Spinal cord (tissue), 10 donors: ENCODE data around the gene SORBS1. TPM values are rescaled to one million over a fixed set of nuclear protein-coding genes. Genes with fewer than 3 reads are reported as not detected.

Experiments
- DNase-seq, 6 donors: peaks; one replicate each; pipeline versions ENCODE4 v3.0.0 to v3.0.0-alpha.2; 2013 to 2015; ENCODE audit warnings: low spot score in 6 of 6, low read depth in 4 of 6
- H3K27ac ChIP-seq: one replicate; pipeline ENCODE4 v1.5.1; 2013; ENCODE audit warnings: low read depth, low read length, control low read depth
- H3K27me3 ChIP-seq: one replicate; pipeline ENCODE4 v1.6.1; 2013; ENCODE audit warnings: low read length; ENCODE audit not compliant: control insufficient read depth, insufficient read depth
- H3K36me3 ChIP-seq: one replicate; pipeline ENCODE4 v1.6.1; 2013; ENCODE audit warnings: low read length; ENCODE audit not compliant: control insufficient read depth, insufficient read depth
- H3K4me1 ChIP-seq: one replicate; pipeline ENCODE4 v1.6.1; 2013; ENCODE audit warnings: low read length; ENCODE audit not compliant: control insufficient read depth, insufficient read depth
- H3K4me3 ChIP-seq: one replicate; pipeline ENCODE4 v1.5.1; 2013; ENCODE audit warnings: low read depth, low read length, control low read depth
- H3K9me3 ChIP-seq: one replicate; pipeline ENCODE4 v1.6.1; 2013; ENCODE audit warnings: low read length; ENCODE audit not compliant: control insufficient read depth, insufficient read depth
- WGBS: methylation state at CpG from one replicate; pipeline ENCODE4 v1.1.5; 2013; ENCODE audit warnings: missing lambda C conversion rate; ENCODE audit not compliant: insufficient coverage; 5-methylcytosine and 5-hydroxymethylcytosine counted together
- polyA plus RNA-seq, 2 donors: library from polyadenylated mRNA; unstranded; fragments of 120-200 nt; gene quantifications; one replicate each; pipeline ENCODE4 v1.2.1, GENCODE V29; 2013; ENCODE audit not compliant: insufficient read length in 2 of 2
- total RNA-seq, 2 donors: library from RNA; depleted of rRNA in 1 of 2; stranded (reverse); fragments of 120-200 nt in 1 of 2; fragments of >200 nt in 1 of 2; gene quantifications; one replicate each; pipeline versions ENCODE4 v1.2.3 to v1.2.4, GENCODE V29; 2013 to 2014
- donor health status: healthy.

The SORBS1 gene
- total and polyA plus RNA-seq, 4 donors = 95.1 to 129 (median 100.0) TPM

DNA sequence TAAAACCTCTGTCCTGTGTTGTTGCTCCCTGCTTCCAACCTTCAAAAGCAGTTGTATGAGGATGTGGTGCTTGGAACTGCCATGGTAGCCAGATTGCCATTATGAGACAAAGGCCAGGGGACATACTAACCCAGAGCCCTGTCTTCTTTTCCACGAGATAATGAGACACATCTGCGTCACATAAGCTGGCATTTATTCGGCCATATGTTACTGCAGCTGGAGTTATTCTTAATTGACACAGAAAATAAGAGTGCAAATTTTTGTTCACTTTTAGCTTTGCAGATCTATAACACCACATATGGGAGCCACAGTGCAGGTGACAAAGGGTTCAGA, 254.9 kb downstream of the SORBS1 start:
- H3K27ac ChIP-seq = no peak overlapping the region
- peak in 1 of 6 donors; percentile 54 for DNase-seq
- H3K27me3 ChIP-seq = no peaks in the 10 kb centered on the region
- no peaks in the 10 kb centered on the region for H3K36me3 ChIP-seq
- 40% methylated on average over 1 of the region's 3 CpGs for WGBS
- H3K4me1 ChIP-seq = peaks cover 4% of the 10 kb centered on the region
- no peak overlapping the region for H3K4me3 ChIP-seq
- H3K9me3 ChIP-seq = no peaks in the 10 kb centered on the region

DNA sequence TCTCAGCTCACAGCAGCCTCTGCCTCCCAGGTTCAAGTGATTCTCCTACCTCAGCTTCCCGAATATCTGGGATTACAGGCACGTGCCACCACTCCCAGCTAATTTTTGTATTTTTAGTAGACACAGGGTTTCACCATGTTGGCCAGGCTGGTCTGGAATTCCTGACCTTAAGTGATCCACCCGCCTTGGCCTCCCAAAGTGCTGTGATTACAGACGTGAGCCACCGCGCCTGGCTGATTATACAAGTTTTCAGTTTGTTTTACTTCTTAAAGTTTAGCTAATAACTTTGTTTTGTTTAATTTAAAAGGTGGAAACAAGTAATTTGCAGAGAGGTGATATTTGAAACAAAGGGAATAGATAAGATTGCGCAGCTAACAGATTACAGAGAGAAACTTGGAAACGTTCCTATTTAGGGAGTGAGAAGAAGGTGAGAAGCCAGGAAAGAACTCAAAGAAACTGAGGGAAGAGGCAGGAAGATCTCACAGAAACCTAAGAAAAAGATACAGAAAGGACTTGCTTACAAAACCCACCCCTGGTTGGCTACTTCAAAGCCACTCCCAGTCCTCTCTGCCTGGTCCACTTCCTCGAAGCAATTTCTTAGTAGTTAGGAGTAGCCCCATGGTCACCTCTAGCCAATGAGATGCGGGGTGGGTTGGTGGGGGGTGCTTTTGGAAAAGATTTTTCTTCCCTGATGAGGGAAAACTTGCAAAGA, 255.4 kb downstream of the SORBS1 start:
- H3K27me3 ChIP-seq = no peaks in the 10 kb centered on the region
- no peaks in the 10 kb centered on the region for H3K9me3 ChIP-seq
- DNase-seq = no peak
- peaks cover 4% of the 10 kb centered on the region for H3K4me1 ChIP-seq
- H3K27ac ChIP-seq = no peak overlapping the region
- 86% methylated on average over 7 of the region's 10 CpGs for WGBS
- no peaks in the 10 kb centered on the region for H3K36me3 ChIP-seq
- no peak overlapping the region for H3K4me3 ChIP-seq

DNA sequence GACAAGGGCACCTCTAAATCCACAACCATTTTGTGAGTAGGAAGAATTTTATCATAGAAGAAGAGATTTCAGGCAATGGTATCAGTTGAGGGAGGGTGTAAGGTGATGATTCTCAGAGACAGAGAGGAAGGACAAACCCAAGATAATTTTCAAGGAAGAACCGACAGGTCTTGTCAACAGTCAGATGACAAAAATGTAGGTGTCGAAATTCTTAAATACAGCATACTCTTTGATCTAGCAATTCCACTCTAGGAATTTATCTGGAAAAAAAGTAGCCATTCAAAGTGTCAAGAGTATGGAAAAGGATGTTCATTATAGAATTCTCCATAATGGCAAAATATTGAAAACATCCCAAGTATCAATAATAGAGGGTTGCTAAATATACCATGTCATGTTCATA, 256.2 kb downstream of the SORBS1 start:
- Histone ChIP-seq H3K27me3 (no peaks in the 10 kb centered on the region), H3K4me3 (no peak overlapping the region), H3K27ac (no peak overlapping the region), H3K4me1 (peaks cover 4% of the 10 kb centered on the region), H3K9me3 (no peaks in the 10 kb centered on the region), H3K36me3 (no peaks in the 10 kb centered on the region)
- DNase-seq = no peak
- WGBS = no CpG with 5 or more reads among the region's 2 CpGs

DNA sequence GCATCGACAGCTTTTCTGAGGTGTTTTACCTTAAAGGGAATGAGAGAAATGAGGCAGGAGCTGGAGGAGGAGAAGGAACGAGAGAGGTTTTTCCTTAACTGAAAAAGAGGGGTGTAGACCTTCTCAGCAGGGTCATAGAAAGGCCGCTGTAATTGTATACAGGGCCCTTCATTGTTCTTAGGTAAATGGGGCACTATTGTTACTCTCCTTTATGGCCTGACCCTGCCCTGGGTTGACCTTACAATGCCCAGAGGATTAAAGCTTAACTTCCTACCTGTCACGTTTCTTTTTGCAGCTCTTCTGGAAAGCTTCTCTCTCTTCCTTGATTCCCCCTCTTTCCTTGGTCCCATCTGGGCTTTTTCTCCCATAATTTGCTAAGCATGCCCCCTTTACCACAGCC, 256.7 kb downstream of the SORBS1 start:
- 32% methylated on average over 4 of the region's 4 CpGs for WGBS
- no peaks in the 10 kb centered on the region for H3K36me3 ChIP-seq
- H3K9me3 ChIP-seq = no peaks in the 10 kb centered on the region
- DNase-seq = no peak
- no peak overlapping the region for H3K27ac ChIP-seq
- peaks cover 4% of the 10 kb centered on the region for H3K4me1 ChIP-seq
- H3K27me3 ChIP-seq = no peaks in the 10 kb centered on the region
- H3K4me3 ChIP-seq = no peak overlapping the region

DNA sequence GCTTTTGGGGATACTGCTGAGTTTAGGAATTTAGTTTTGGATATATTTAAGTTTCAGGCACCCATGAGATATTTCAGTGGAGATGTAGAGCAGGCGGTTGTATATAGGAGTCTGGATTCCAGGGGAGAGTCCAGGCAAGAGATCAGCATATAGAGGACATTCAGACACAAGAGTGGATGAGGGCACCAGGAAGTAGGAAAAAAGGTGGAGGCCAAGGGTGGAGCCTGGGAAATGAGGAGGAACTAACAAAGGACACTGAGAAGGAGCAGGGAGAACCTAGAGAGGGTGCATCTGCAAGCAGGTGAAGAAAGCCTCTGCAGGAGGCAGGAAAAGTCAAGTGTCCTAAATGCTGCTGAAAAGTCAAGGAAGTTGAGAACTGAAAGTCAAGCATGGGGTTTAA, 257.2 kb downstream of the SORBS1 start:
- Histone ChIP-seq H3K4me1 (peaks cover 4% of the 10 kb centered on the region), H3K9me3 (no peaks in the 10 kb centered on the region), H3K36me3 (no peaks in the 10 kb centered on the region), H3K4me3 (no peak overlapping the region), H3K27me3 (no peaks in the 10 kb centered on the region), H3K27ac (no peak overlapping the region)
- DNase-seq = no peak
- WGBS = 80% methylated on average over 1 of the region's 1 CpG

DNA sequence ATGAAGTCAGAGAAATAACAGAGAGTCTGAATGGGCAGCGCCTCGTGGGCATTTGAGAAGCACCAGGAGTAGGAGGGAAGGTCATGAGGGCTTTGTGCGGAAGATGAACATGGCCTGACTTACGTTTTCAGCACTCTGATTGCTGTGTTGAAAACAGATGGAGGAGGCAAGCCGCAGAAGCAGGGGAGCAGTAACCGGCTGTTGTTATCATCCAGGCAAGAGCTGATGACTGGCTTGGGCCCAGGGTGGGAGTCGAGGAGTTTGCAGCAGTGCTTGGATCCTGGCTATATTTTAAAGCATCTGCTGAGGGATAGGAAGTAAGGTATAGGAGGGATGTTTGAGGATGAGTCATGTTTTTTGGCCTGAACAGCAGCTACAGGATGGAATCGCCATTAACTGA, 257.6 kb downstream of the SORBS1 start:
- no peaks in the 10 kb centered on the region for H3K27me3 ChIP-seq
- H3K27ac ChIP-seq = no peak overlapping the region
- no peaks in the 10 kb centered on the region for H3K9me3 ChIP-seq
- peaks cover 4% of the 10 kb centered on the region for H3K4me1 ChIP-seq
- no peak overlapping the region for H3K4me3 ChIP-seq
- no peaks in the 10 kb centered on the region for H3K36me3 ChIP-seq
- 69% methylated on average over 8 of the region's 8 CpGs for WGBS
- DNase-seq = peak in 2 of 6 donors; percentile 43 to 75

DNA sequence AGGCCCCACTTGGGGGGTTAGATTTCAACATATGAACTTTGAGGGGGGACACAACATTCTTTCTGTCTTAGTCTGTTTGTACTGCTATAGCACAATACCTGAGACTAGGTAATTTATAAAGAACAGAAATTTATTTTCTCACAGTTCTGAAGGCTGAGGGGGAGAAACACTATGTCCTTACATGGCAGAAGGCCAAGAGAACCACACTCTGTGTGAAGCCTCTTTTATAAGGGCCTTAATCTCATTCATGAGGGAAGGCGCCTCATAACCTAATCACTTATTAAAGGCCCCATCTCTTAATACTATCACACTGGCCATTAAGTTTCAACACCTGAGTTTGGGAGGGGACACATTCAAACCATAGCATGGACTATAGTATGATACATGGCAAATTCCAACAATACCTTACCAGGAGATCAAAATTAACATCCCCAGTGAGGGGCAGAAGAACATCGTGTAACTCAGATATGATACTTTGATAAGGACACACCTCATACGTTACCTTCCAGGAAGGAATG, 261.1 kb downstream of the SORBS1 start:
- WGBS = no CpG with 5 or more reads among the region's 3 CpGs
- Histone ChIP-seq H3K9me3 (no peaks in the 10 kb centered on the region), H3K27me3 (peaks cover 10% of the 10 kb centered on the region), H3K27ac (no peak overlapping the region), H3K4me1 (peaks cover 11% of the 10 kb centered on the region), H3K36me3 (no peaks in the 10 kb centered on the region), H3K4me3 (no peak overlapping the region)
- DNase-seq = no peak

DNA sequence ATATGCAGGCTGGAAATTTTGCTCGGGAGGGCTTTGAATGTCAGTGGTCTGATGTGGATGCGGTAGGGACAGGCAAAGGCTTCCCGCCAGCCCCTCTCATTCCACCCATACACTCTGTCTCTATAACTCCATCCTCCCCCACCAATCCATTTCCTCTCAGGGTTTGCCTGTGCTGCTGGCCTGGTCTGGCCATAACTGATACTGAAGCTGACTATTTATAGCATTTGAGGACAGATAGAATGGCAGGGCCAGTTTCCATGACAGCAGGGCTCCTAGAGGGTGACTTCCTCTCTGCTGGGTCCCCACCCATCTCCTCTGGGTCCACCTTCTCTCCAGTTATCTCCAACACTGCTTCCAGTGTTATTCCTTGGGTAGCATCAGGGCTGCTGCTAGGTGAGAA, 263.8 kb downstream of the SORBS1 start:
- Histone ChIP-seq H3K27me3 (peaks cover 10% of the 10 kb centered on the region), H3K9me3 (no peaks in the 10 kb centered on the region), H3K4me3 (no peak overlapping the region), H3K36me3 (no peaks in the 10 kb centered on the region), H3K4me1 (peaks cover 9% of the 10 kb centered on the region), H3K27ac (no peak overlapping the region)
- no CpG with 5 or more reads among the region's 3 CpGs for WGBS
- no peak for DNase-seq

DNA sequence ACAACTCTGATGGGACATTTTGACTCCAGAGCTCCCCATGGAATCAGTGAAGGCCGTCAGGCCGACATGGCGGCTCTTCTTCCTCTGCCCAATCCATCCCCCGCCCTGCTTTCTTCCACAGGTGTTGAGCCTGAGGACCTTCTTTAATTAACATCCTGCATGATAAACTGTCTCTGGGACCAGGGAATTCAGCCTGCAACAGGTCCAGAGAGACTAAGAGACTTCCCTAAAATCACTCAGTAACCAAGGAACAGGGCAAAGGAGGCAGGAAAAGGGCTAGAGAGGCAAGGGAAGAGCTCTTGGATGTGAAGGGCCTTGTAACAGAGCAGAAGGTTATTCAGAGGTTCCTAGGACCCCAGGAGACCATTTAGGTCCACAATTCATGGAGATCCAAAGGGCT, 264.4 kb downstream of the SORBS1 start:
- Histone ChIP-seq H3K36me3 (no peaks in the 10 kb centered on the region), H3K4me1 (peaks cover 9% of the 10 kb centered on the region), H3K27ac (no peak overlapping the region), H3K27me3 (peaks cover 10% of the 10 kb centered on the region), H3K4me3 (no peak overlapping the region), H3K9me3 (no peaks in the 10 kb centered on the region)
- 96% methylated on average over 4 of the region's 4 CpGs for WGBS
- DNase-seq = no peak

DNA sequence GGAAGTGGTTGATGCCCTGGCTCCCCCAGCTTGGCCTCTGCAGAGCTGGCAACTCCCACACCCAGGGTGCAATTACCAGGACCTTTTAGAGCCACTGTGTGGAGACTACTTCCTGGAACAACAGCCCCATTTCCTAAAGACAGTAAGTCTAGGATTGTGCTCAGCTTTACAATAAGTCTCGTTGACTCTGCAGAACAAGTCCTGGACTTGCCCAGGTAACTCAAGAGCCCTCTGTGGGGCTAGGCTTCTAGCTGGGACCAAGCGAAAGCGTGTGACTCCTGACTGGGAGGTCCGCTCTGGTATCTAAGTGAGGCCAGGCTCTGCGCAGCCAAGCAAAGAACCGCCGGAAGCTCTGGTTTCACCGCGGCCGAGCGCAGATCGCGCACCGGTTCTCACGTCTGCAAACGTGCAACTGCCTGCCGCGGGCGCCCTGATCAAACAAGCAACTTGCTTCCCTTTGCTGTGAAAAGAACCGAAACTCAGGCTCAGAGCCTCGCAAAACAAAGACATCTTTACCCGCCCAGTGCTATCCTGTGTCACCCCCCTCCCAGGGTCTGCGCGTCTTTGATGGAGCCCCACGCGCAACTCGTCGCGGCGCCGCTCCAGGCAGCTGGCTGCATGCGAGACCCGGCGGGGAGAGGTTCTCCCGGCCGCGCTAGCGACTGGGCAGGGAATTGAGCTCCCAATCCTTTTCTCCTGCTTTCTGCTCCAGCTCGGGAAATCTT, 266.0 kb downstream of the SORBS1 start:
- 2% methylated on average over 36 of the region's 39 CpGs for WGBS
- Histone ChIP-seq H3K4me1 (peaks cover 19% of the 10 kb centered on the region), H3K27ac (no peak overlapping the region), H3K36me3 (no peaks in the 10 kb centered on the region), H3K27me3 (peaks cover 24% of the 10 kb centered on the region), H3K4me3 (peak overlapping the region; percentile 21), H3K9me3 (no peaks in the 10 kb centered on the region)
- DNase-seq = peak in 2 of 6 donors; percentile 50 to 68
